ENCODE measurements around the gene EFNB1.
"Not testable (repeated sequence)": the region's sequence is repeated elsewhere in the genome, so short reads cannot be mapped to it uniquely, and the experiment has no call there.

The EFNB1 gene

GRCh38 chrX:68828740-68829581, at the start of gene EFNB1:
EFNB1 (plus strand) TSS chrX:68829021; CDS start chrX:68829777, 756 bp downstream.
- DNase-seq, result peak; percentile 91 to 92

DNA sequence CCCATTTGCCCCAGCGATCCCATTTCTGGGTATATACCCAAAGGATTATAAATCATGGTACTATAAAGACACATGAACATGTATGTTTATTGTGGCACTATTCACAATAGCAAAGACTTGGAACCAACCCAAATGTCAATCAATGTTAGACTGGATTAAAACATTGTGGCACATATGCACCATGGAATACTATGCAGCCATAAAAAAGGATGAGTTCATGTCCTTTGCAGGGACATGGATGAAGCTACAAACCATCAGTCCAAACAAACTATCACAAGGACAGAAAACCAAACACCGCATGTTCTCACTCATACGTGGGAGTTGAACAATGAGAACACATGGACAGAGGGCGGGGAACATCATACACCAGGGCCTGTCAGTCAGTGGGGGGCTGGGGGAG, 47.5 kb upstream of the EFNB1 start:
- DNase-seq, result not testable (repeated sequence)

GRCh38 chrX:68784816-68785215, 44.0 kb upstream of the EFNB1 start:
- no peak for DNase-seq

- not testable (repeated sequence) for DNase-seq
Observed at GRCh38 chrX:68786581-68786980, 42.2 kb upstream of the EFNB1 start.

GRCh38 chrX:68789966-68790365, 38.9 kb upstream of the EFNB1 start:
- no peak for DNase-seq

GRCh38 chrX:68792083-68792482, 36.7 kb upstream of the EFNB1 start:
- no peak for DNase-seq

DNA sequence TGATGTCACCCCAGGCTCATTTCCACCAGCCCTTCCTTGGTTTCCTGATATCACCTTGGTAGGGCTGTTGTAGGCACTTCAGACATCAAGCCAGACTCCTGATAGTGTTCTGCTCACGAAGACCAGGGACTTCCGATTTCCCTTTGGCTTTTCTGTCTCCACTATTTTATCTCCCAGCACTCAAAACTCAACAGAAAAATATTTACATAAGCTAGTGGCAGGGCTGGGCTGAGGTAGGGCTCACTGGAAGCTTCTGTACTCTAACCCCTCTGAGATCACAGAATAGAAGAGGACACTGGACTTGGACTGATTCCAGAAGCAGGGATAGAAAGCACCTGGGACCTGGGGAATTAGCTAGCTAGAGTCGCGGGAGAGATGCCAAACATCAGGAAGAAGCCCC, 34.4 kb upstream of the EFNB1 start:
- no peak for DNase-seq

DNA sequence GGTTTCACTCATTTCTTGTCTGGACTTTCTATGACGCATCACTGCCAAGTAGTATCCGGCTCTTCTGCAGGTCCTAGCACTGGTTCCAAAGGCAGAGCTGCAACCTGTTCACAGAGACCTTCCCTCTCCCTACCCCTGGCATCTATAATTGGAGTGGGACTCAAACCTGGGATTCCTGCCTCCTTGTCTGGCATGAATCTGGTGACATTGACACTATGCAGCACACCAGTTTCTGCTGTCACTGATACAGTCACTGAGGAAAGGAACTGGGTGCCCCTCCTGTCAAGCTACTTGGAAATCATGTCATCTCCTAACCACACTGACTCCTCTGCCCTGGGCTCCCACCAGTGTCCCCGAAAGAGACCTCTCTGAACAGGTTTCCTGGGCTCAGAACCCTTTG, 33.1 kb upstream of the EFNB1 start:
- no peak for DNase-seq

GRCh38 chrX:68798400-68798799, 30.4 kb upstream of the EFNB1 start:
- not testable (repeated sequence) for DNase-seq

DNA sequence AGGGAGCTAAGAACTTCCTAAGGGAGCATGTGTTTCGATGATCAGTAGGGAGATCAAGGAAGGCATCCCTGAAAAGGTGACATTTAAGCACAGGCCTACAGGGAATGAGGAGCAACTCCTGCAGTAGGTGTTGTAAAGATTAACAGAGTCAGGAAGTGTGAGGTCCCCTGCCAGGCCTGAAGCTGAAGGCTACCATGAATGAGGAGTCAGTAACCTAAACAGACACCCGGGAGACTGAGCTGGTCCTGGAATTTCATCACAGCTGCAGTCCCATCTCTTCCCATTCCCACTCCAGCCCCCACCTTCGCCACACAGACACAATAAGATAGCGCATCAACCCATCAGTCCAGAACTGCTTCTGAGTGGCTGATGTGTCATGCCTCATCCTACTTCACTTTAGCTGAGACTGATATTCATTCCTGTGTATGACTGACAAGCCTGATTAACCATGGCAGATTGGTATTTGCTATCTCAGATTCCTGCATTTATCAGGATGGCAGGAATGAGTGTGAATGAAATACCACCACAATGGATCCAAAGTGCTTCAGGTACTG, 27.0 kb upstream of the EFNB1 start:
- DNase-seq, result no peak

- DNase-seq, result no peak
Observed at GRCh38 chrX:68807818-68808217, 21.0 kb upstream of the EFNB1 start.

DNA sequence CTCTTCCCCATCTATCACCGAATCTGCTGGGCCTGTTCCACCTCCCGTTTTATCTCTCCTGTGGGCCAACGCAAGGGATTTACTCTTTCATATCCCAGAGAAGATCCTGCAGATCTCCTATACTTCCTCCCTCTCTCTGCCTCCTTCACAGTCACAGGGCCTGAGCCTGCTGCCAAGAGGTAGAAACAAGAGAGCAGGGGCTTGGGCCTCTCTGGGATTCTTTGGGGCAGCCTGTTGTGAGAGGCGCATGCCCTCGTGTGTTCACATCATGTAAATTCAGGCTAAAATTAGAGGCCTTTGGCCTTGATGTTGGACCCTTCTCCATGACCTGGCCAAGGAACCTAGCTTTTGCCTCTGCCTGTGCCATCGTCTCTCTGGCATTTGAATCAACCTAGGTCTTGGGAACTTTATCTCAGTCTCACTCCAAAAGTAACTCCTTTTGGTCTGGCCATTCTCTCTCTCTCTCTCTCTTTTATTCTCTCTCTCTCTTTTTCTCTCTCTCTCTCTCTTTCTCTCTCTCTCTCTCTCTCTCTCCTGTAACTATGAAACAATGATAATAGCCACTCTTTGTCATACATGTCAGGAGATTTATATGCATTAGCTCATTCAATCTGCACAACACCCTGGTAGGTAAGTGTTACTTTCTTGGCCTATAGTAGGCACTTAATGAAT, 20.0 kb upstream of the EFNB1 start:
- no peak for DNase-seq

- DNase-seq, result no peak
Observed at GRCh38 chrX:68820476-68821110, 8.2 kb upstream of the EFNB1 start.

DNA sequence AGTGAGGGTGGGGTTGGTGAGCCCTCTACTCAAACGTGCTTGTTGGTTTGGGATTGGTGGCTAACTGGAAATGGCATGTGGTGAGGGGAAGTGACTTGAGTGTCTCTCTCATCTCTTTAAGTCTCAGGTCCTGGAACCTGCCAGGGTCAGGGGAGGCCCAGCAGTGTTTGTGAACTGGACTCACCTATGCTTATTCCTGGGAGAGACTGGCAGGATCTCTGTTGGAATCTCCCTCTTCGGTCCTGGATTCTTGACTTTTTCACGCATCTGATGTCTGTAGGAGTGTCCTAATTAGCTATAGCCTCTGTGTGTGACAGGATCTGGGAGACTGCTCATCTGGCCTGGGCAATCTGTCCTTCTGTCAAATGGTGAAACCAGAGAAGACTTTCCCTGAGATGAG, 7.2 kb upstream of the EFNB1 start:
- no peak for DNase-seq

GRCh38 chrX:68822641-68823410, 6.0 kb upstream of the EFNB1 start:
- peak in 1 of 2 donors; percentile 20 for DNase-seq

DNA sequence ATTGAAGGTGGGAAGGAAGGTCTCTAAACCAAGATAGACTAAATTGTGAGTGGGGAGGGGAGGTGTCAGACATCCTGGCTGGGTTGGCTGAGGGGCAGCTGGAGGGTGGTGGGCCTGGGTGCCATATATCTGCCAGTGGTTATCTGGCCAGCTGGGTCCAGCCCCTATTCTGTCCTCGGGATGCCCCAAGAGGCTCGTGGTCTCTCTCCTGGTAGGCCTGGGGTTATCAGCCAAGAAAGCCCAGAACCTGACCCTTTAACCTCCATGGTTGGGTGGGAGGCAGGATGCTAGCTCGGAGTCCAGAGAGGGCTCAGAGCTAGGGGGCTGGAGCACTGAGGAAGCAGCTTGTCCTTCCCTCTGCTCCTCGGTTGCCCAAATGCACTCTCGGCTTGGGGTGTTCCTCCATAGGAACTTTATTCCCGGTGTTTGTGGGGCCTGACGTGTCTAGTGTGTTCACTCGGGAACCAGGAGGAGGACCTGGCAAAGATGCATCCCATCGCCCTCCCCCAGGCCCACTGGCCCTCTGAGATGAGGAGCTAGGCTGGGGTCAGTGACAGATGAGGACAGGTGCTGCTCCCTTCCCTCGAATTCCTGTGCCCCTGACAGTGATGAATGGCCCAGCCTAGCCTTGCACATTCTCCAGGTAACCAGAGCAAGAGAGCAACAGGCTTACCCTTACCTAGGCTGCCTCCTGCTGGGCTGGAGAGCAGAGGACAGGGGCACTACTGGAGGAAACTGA, 5.2 kb upstream of the EFNB1 start:
- no peak for DNase-seq

- DNase-seq, result no peak
Observed at GRCh38 chrX:68824152-68824433, 4.7 kb upstream of the EFNB1 start.

GRCh38 chrX:68824565-68825125, 4.2 kb upstream of the EFNB1 start:
- DNase-seq, result no peak

- DNase-seq, result no peak
Observed at GRCh38 chrX:68826113-68826980, 2.5 kb upstream of the EFNB1 start.

- DNase-seq, result no peak
Observed at GRCh38 chrX:68827256-68827655, 1.6 kb upstream of the EFNB1 start.
